WTC11 (cell line): ENCODE data around the gene CBX2. TPM values are rescaled to one million over a fixed set of nuclear protein-coding genes. Genes with fewer than 3 reads are reported as not detected.

ENCODE experiments used
- CREM ChIP-seq: sonication (generic); formaldehyde crosslinking; IDR thresholded peaks from 2 replicates; pipeline ENCODE4 v1.8.1; 2022; ENCODE audit warnings: mild to moderate bottlenecking, missing genetic modification reagents, moderate library complexity
- ELF4 ChIP-seq: sonication (generic); formaldehyde crosslinking; IDR thresholded peaks from 2 replicates; pipeline ENCODE4 v1.8.1; 2022; ENCODE audit warnings: low read depth, mild to moderate bottlenecking, moderate library complexity, missing genetic modification reagents
- FOXP1 ChIP-seq: sonication (generic); formaldehyde crosslinking; IDR thresholded peaks from 2 replicates; pipeline ENCODE4 v1.8.0; 2022; ENCODE audit warnings: missing genetic modification reagents, mild to moderate bottlenecking, moderate library complexity, borderline replicate concordance
- GRHL2 ChIP-seq: fragments of 250-450 bp; sonication (Bioruptor Pico); IDR thresholded peaks from 2 replicates; pipeline ENCODE4 v1.8.0; 2022; ENCODE audit warnings: mild to moderate bottlenecking, moderate library complexity; ENCODE audit not compliant: insufficient replicate concordance, severe bottlenecking
- JUN ChIP-seq: sonication (generic); formaldehyde crosslinking; IDR thresholded peaks from 2 replicates; pipeline ENCODE4 v1.8.0; 2023; ENCODE audit warnings: mild to moderate bottlenecking, missing genetic modification reagents
- MYBL2 ChIP-seq: sonication (generic); formaldehyde crosslinking; IDR thresholded peaks from 2 replicates; pipeline ENCODE4 v1.8.1; 2023; ENCODE audit warnings: mild to moderate bottlenecking, moderate library complexity, missing genetic modification reagents
- NFYB ChIP-seq: sonication (generic); formaldehyde crosslinking; conservative IDR thresholded peaks from 2 replicates; pipeline ENCODE4 v1.8.0; 2022; ENCODE audit warnings: low read depth, missing genetic modification reagents
- PRRX2 ChIP-seq: fragments of 250-450 bp; sonication (Bioruptor Pico); IDR thresholded peaks from 2 replicates; pipeline ENCODE4 v1.8.0; 2021; ENCODE audit warnings: mild to moderate bottlenecking
- RORB ChIP-seq: fragments of 250-450 bp; sonication (Bioruptor Pico); IDR thresholded peaks from 2 replicates; pipeline ENCODE4 v1.9.0; 2021; ENCODE audit warnings: mild to moderate bottlenecking
- SMAD4 ChIP-seq: sonication (generic); formaldehyde crosslinking; IDR thresholded peaks from 2 replicates; pipeline ENCODE4 v1.8.0; 2022; ENCODE audit warnings: mild to moderate bottlenecking, missing genetic modification reagents
- SP1 ChIP-seq: sonication (generic); formaldehyde crosslinking; conservative IDR thresholded peaks from 2 replicates; pipeline ENCODE4 v1.8.1; 2022; ENCODE audit warnings: missing genetic modification reagents
- TP53 ChIP-seq: sonication (generic); formaldehyde crosslinking; IDR thresholded peaks from 2 replicates; pipeline ENCODE4 v1.8.1; 2023; ENCODE audit warnings: mild to moderate bottlenecking, missing genetic modification reagents
- ZNF317 ChIP-seq: sonication (generic); formaldehyde crosslinking; IDR thresholded peaks from 2 replicates; pipeline ENCODE4 v1.8.1; 2023; ENCODE audit warnings: low read depth, mild to moderate bottlenecking, moderate library complexity, missing genetic modification reagents, borderline replicate concordance
- ZNF416 ChIP-seq: fragments of 250-450 bp; sonication (Bioruptor Pico); IDR thresholded peaks from 2 replicates; pipeline ENCODE4 v1.9.0; 2021; ENCODE audit warnings: mild to moderate bottlenecking, inconsistent platforms
- ZNF671 ChIP-seq: fragments of 250-450 bp; sonication (Bioruptor Pico); IDR thresholded peaks from 2 replicates; pipeline ENCODE4 v1.8.0; 2021; ENCODE audit warnings: mild to moderate bottlenecking
- total RNA-seq: library from RNA; stranded (reverse); gene quantifications from 3 replicates; pipeline ENCODE4 v1.2.3, GENCODE V29; 2021
- TF ChIP-seq, protein P1 (sequence below): sonication (generic); formaldehyde crosslinking; IDR thresholded peaks from 2 replicates; pipeline ENCODE4 v1.8.0; 2023; ENCODE audit warnings: missing genetic modification reagents, mild to moderate bottlenecking, borderline replicate concordance
- TF ChIP-seq, protein P2 (sequence below): sonication (generic); formaldehyde crosslinking; IDR thresholded peaks from 2 replicates; pipeline ENCODE4 v1.8.1; 2022; ENCODE audit warnings: mild to moderate bottlenecking, moderate library complexity, missing genetic modification reagents
- TF ChIP-seq, protein P3 (sequence below): sonication (generic); formaldehyde crosslinking; IDR thresholded peaks from 2 replicates; pipeline ENCODE4 v1.8.0; 2022; ENCODE audit warnings: missing genetic modification reagents
- TF ChIP-seq, protein P4 (sequence below): sonication (generic); formaldehyde crosslinking; IDR thresholded peaks from 2 replicates; pipeline ENCODE4 v1.8.0; 2022; ENCODE audit warnings: mild to moderate bottlenecking, missing genetic modification reagents
- TF ChIP-seq, protein P5 (sequence below): sonication (generic); formaldehyde crosslinking; IDR thresholded peaks from 2 replicates; pipeline ENCODE4 v1.8.0; 2022; ENCODE audit warnings: mild to moderate bottlenecking, missing genetic modification reagents
- TF ChIP-seq, protein P6 (sequence below): fragments of 250-450 bp; sonication (Bioruptor Pico); conservative IDR thresholded peaks from 2 replicates; pipeline ENCODE4 v1.9.0; 2021; ENCODE audit warnings: mild to moderate bottlenecking
- TF ChIP-seq, protein P7 (sequence below): sonication (generic); formaldehyde crosslinking; IDR thresholded peaks from 2 replicates; pipeline ENCODE4 v1.8.1; 2023; ENCODE audit warnings: mild to moderate bottlenecking, moderate library complexity, missing genetic modification reagents

CBX2 gene
- total RNA-seq, 1 experiment from 2014 or later: 85.5 TPM

DNA sequence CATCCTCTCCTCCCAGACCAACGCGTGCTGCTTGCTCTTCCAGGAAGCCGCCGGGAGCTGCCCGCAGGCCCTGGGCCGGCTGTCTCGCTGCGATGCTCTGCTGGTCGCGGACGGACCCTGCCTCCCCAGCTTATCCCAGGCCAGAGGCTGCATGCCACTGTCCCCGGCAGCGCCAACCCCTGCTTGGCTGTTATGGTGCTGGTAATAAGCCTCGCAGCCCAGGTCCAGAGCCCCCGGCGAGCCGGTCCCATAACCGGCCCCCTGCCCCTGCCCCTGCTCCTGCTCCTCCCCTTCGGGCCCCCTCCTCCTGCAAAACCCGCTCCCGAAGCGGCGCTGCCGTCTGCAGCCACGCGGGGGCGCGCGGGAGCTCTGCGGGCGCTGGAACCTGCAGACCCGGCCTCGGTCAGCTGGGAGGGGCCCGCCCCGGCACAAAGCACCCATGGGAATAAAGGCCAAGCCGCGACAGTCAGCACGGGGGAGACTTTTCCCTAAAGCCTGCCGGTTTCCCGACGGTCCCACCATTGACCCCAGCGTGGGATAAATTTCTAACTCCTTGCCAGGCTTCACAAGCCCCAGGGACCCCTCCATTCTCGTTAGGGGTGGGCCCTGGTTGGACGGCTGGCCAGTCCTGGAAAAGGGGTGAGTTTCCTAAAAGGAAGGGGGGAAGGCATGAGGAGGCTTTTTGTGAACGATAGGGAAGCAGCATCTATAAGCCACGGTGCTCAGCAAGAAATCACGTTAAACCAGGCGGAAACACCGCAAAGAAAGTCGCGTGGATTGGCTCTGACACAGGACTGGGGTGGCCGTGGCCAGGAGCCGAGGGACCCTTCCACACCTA is 36.0 kb upstream of the CBX2 start (continued):
- TF ChIP-seq, protein P1, sequence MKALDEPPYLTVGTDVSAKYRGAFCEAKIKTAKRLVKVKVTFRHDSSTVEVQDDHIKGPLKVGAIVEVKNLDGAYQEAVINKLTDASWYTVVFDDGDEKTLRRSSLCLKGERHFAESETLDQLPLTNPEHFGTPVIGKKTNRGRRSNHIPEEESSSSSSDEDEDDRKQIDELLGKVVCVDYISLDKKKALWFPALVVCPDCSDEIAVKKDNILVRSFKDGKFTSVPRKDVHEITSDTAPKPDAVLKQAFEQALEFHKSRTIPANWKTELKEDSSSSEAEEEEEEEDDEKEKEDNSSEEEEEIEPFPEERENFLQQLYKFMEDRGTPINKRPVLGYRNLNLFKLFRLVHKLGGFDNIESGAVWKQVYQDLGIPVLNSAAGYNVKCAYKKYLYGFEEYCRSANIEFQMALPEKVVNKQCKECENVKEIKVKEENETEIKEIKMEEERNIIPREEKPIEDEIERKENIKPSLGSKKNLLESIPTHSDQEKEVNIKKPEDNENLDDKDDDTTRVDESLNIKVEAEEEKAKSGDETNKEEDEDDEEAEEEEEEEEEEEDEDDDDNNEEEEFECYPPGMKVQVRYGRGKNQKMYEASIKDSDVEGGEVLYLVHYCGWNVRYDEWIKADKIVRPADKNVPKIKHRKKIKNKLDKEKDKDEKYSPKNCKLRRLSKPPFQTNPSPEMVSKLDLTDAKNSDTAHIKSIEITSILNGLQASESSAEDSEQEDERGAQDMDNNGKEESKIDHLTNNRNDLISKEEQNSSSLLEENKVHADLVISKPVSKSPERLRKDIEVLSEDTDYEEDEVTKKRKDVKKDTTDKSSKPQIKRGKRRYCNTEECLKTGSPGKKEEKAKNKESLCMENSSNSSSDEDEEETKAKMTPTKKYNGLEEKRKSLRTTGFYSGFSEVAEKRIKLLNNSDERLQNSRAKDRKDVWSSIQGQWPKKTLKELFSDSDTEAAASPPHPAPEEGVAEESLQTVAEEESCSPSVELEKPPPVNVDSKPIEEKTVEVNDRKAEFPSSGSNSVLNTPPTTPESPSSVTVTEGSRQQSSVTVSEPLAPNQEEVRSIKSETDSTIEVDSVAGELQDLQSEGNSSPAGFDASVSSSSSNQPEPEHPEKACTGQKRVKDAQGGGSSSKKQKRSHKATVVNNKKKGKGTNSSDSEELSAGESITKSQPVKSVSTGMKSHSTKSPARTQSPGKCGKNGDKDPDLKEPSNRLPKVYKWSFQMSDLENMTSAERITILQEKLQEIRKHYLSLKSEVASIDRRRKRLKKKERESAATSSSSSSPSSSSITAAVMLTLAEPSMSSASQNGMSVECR (CRISPR knock-in tag): no peak
- TF ChIP-seq, protein P2, sequence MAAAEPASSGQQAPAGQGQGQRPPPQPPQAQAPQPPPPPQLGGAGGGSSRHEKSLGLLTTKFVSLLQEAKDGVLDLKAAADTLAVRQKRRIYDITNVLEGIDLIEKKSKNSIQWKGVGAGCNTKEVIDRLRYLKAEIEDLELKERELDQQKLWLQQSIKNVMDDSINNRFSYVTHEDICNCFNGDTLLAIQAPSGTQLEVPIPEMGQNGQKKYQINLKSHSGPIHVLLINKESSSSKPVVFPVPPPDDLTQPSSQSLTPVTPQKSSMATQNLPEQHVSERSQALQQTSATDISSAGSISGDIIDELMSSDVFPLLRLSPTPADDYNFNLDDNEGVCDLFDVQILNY (CRISPR knock-in tag): no peak
- TF ChIP-seq, protein P3, sequence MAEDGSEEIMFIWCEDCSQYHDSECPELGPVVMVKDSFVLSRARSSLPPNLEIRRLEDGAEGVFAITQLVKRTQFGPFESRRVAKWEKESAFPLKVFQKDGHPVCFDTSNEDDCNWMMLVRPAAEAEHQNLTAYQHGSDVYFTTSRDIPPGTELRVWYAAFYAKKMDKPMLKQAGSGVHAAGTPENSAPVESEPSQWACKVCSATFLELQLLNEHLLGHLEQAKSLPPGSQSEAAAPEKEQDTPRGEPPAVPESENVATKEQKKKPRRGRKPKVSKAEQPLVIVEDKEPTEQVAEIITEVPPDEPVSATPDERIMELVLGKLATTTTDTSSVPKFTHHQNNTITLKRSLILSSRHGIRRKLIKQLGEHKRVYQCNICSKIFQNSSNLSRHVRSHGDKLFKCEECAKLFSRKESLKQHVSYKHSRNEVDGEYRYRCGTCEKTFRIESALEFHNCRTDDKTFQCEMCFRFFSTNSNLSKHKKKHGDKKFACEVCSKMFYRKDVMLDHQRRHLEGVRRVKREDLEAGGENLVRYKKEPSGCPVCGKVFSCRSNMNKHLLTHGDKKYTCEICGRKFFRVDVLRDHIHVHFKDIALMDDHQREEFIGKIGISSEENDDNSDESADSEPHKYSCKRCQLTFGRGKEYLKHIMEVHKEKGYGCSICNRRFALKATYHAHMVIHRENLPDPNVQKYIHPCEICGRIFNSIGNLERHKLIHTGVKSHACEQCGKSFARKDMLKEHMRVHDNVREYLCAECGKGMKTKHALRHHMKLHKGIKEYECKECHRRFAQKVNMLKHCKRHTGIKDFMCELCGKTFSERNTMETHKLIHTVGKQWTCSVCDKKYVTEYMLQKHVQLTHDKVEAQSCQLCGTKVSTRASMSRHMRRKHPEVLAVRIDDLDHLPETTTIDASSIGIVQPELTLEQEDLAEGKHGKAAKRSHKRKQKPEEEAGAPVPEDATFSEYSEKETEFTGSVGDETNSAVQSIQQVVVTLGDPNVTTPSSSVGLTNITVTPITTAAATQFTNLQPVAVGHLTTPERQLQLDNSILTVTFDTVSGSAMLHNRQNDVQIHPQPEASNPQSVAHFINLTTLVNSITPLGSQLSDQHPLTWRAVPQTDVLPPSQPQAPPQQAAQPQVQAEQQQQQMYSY: no peak
- TF ChIP-seq GRHL2 (CRISPR knock-in tag) (no peak), FOXP1 (CRISPR knock-in tag) (0 out of 2 replicates have a peak, but pooled peaks have one; percentile 28), PRRX2 (CRISPR knock-in tag) (no peak), MYBL2 (CRISPR knock-in tag) (no peak), ELF4 (no peak), JUN (CRISPR knock-in tag) (no peak), RORB (no peak), ZNF671 (CRISPR knock-in tag) (no peak), CREM (CRISPR knock-in tag) (no peak), SMAD4 (CRISPR knock-in tag) (no peak), ZNF416 (no peak), ZNF317 (CRISPR knock-in tag) (no peak), TP53 (CRISPR knock-in tag) (0 out of 2 replicates have a peak, but pooled peaks have one; percentile 57), SP1 (CRISPR knock-in tag) (0 out of 2 replicates have a peak, but pooled peaks have one; percentile 50), NFYB (CRISPR knock-in tag) (no peak)
- TF ChIP-seq, protein P4, sequence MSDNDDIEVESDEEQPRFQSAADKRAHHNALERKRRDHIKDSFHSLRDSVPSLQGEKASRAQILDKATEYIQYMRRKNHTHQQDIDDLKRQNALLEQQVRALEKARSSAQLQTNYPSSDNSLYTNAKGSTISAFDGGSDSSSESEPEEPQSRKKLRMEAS (CRISPR knock-in tag): peak; percentile 62; the same call in 1 of the 2 replicates
- TF ChIP-seq, protein P5, sequence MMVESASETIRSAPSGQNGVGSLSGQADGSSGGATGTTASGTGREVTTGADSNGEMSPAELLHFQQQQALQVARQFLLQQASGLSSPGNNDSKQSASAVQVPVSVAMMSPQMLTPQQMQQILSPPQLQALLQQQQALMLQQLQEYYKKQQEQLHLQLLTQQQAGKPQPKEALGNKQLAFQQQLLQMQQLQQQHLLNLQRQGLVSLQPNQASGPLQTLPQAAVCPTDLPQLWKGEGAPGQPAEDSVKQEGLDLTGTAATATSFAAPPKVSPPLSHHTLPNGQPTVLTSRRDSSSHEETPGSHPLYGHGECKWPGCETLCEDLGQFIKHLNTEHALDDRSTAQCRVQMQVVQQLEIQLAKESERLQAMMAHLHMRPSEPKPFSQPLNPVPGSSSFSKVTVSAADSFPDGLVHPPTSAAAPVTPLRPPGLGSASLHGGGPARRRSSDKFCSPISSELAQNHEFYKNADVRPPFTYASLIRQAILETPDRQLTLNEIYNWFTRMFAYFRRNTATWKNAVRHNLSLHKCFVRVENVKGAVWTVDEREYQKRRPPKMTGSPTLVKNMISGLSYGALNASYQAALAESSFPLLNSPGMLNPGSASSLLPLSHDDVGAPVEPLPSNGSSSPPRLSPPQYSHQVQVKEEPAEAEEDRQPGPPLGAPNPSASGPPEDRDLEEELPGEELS (CRISPR knock-in tag): no peak
- TF ChIP-seq, protein P6, sequence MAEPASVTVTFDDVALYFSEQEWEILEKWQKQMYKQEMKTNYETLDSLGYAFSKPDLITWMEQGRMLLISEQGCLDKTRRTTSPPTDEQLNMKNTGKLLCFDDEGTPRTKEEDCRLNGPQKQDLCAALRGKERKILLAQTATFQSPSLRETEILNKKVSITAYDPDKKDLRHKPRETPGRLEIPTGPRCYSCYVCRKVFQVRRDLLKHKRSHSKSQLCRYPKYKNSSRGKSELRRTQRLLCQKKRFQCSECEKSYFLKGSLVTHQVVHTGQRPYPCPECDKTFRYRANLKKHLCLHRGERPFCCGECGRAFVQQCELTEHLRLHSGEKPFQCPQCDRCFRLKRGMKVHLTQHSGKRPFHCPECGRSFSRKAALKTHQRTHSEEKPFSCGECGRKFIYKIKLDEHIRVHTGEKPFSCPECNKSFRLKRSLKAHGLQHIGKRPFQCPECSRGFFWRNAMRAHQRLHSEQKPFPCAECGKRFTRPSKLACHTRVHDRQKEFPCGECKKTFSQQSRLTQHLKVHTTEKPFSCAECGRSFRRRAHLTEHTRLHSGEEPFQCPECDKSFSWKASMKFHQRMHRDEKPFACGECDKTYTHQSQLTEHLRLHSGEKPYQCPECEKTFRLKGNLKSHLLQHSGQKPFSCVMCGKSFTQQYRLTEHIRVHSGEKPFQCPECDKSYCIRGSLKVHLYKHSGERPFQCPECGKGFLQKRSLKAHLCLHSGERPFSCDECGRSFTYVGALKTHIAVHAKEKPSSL (CRISPR knock-in tag): no peak
- TF ChIP-seq, protein P7, sequence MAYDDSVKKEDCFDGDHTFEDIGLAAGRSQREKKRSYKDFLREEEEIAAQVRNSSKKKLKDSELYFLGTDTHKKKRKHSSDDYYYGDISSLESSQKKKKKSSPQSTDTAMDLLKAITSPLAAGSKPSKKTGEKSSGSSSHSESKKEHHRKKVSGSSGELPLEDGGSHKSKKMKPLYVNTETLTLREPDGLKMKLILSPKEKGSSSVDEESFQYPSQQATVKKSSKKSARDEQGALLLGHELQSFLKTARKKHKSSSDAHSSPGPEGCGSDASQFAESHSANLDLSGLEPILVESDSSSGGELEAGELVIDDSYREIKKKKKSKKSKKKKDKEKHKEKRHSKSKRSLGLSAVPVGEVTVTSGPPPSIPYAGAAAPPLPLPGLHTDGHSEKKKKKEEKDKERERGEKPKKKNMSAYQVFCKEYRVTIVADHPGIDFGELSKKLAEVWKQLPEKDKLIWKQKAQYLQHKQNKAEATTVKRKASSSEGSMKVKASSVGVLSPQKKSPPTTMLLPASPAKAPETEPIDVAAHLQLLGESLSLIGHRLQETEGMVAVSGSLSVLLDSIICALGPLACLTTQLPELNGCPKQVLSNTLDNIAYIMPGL (CRISPR knock-in tag): peak; percentile 81; the same call in 1 of the 2 replicates
